Mesendoderm (in vitro differentiated cells): ENCODE results near the gene SLC35E1.
"Not testable (repeated sequence)": the region's sequence is repeated elsewhere in the genome, so short reads cannot be mapped to it uniquely, and the experiment has no call there.

ENCODE experiments used
- DNase-seq: peaks from one replicate; pipeline ENCODE4 v3.0.0; 2013
- H2AK5ac ChIP-seq: 2 replicates; pipeline ENCODE4 v1.6.1; 2013; ENCODE audit warnings: low read length, inconsistent platforms
- H2BK120ac ChIP-seq: 2 replicates; pipeline ENCODE4 v1.6.1; 2013; ENCODE audit warnings: low read depth, mild to moderate bottlenecking, low read length, moderate library complexity, mixed read lengths
- H2BK15ac ChIP-seq: replicated peaks from 2 replicates; pipeline ENCODE4 v1.6.1; 2013; ENCODE audit warnings: low read depth, mild to moderate bottlenecking, moderate library complexity
- H2BK5ac ChIP-seq: 2 replicates; pipeline ENCODE4 v1.6.1; 2013; ENCODE audit warnings: low read length, inconsistent platforms
- H3K18ac ChIP-seq: 2 replicates; pipeline ENCODE4 v1.6.1; 2013; ENCODE audit warnings: mild to moderate bottlenecking, low read length, mixed read lengths
- H3K23ac ChIP-seq: one replicate; pipeline ENCODE4 v1.6.1; 2013; ENCODE audit warnings: low read length
- H3K27ac ChIP-seq: 2 replicates; pipeline ENCODE4 v1.5.1; 2013; ENCODE audit warnings: low read depth, mild to moderate bottlenecking, inconsistent platforms, low read length, moderate library complexity
- H3K27me3 ChIP-seq: 2 replicates; pipeline ENCODE4 v1.6.1; 2013; ENCODE audit warnings: low read length, control low read depth, mild to moderate bottlenecking, inconsistent platforms; ENCODE audit not compliant: insufficient read depth, poor library complexity
- H3K36me3 ChIP-seq: 2 replicates; pipeline ENCODE4 v1.6.1; 2013; ENCODE audit warnings: low read length, inconsistent platforms; ENCODE audit not compliant: control insufficient read depth, insufficient read depth
- H3K4ac ChIP-seq: one replicate; pipeline ENCODE4 v1.6.1; 2013; ENCODE audit warnings: low read depth, mild to moderate bottlenecking, low read length, moderate library complexity
- H3K4me1 ChIP-seq: 2 replicates; pipeline ENCODE4 v1.6.1; 2013; ENCODE audit warnings: low read depth, low read length, inconsistent platforms; ENCODE audit not compliant: control insufficient read depth
- H3K4me2 ChIP-seq: 2 replicates; pipeline ENCODE4 v1.6.1; 2013; ENCODE audit warnings: low read length
- H3K4me3 ChIP-seq: 2 replicates; pipeline ENCODE4 v1.5.1; 2013; ENCODE audit warnings: mild to moderate bottlenecking, low read length
- H3K56ac ChIP-seq: one replicate; pipeline ENCODE4 v1.6.1; 2013; ENCODE audit warnings: low read length
- H3K79me1 ChIP-seq: 2 replicates; pipeline ENCODE4 v1.6.1; 2013; ENCODE audit warnings: low read length, inconsistent platforms
- H3K79me2 ChIP-seq: 2 replicates; pipeline ENCODE4 v1.6.1; 2013; ENCODE audit warnings: mild to moderate bottlenecking, low read length; ENCODE audit not compliant: control insufficient read depth, insufficient read depth
- H3K9ac ChIP-seq: 2 replicates; pipeline ENCODE4 v1.6.1; 2013; ENCODE audit warnings: low read length, inconsistent platforms
- H4K5ac ChIP-seq: one replicate; pipeline ENCODE4 v1.6.1; 2013; ENCODE audit warnings: low read length
- H4K8ac ChIP-seq: one replicate; pipeline ENCODE4 v1.6.1; 2013; ENCODE audit warnings: low read depth, mild to moderate bottlenecking, control low read depth, low read length, moderate library complexity
- WGBS: extraction: QIAGEN DNeasy Blood & Tissue Kit; methylation state at CpG from one replicate; pipeline ENCODE4 v1.1.7; 2013; ENCODE audit warnings: low lambda C conversion rate, missing lambda C conversion rate; ENCODE audit not compliant: insufficient coverage; ENCODE audit errors: extremely low coverage; 5-methylcytosine and 5-hydroxymethylcytosine counted together

SLC35E1 gene

DNA sequence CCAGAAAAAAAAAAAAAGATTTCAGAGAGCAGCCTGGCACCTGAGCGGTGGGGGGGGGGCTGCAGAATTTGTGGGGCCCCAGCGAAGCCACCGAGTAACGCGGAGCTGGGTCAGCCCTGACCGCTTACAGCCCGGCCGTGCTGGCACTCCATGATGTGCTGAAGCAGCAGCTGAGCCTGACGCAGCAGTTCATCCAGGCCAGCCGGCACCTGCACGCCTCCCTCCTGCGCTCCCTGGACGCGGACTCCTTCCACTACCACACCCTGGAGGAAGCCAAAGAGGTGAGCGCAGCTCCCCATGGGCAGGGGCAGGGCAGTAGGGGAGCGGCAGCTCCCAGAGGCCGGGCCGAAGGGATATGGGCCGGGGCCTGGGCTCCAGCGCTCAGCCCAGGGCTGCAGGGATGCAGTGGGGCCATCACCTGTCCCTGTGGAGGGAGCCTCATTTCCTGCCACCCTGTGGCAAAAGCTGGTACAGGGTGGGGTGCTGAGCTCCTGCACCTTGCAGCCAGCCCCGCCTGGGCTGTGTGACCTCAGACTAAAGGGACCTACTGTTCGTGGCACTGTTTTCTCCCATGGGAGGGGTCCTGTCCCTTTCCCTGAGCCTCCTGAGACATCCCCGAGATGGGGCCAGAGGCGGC lies 57.7 kb downstream of the SLC35E1 start:
- no peaks in the 10 kb centered on the region for H3K4me1 ChIP-seq
- DNase-seq: peak; percentile 20
- no peak overlapping the region for H4K8ac ChIP-seq
- no peak overlapping the region for H2BK15ac ChIP-seq
- no peak overlapping the region for H3K4me2 ChIP-seq
- no peak overlapping the region for H3K23ac ChIP-seq
- no peaks in the 10 kb centered on the region for H3K79me1 ChIP-seq
- H3K18ac ChIP-seq: no peak overlapping the region
- H3K9ac ChIP-seq: no peak overlapping the region
- H4K5ac ChIP-seq: no peak overlapping the region
- no peaks in the 10 kb centered on the region for H3K79me2 ChIP-seq
- H3K36me3 ChIP-seq: peaks cover 14% of the 10 kb centered on the region
- H3K27ac ChIP-seq: no peak overlapping the region
- H3K4ac ChIP-seq: no peak overlapping the region
- no peak overlapping the region for H3K4me3 ChIP-seq
- H2AK5ac ChIP-seq: no peak overlapping the region
- no CpG with 5 or more reads among the region's 24 CpGs for WGBS
- H2BK5ac ChIP-seq: no peak overlapping the region
- no peak overlapping the region for H2BK120ac ChIP-seq
- H3K56ac ChIP-seq: no peak overlapping the region
- no peaks in the 10 kb centered on the region for H3K27me3 ChIP-seq

DNA sequence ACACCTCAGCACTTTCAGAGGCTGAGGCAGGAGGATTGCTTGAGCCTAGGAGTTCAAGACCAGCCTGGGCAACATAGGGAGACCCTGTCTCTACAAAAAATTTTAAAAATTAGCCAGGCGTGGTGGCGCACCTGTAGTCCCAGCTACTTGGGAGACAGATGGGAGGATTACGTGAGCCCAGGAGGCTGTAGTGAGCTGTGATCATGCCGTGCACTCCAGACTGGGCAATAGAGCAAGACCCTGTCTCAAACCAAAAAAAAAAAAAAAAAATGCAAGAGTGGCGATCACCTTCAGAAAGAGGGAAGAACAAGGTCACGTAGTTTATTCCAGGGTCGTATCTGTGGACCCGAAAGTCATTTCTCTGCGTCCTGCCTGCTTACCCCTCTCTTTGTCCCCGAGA lies 59.6 kb downstream of the SLC35E1 start:
- not testable (repeated sequence) for H3K56ac ChIP-seq, H4K5ac ChIP-seq, H3K4me2 ChIP-seq, H3K79me1 ChIP-seq, H2AK5ac ChIP-seq, H3K27ac ChIP-seq, H3K9ac ChIP-seq, H2BK120ac ChIP-seq, H3K23ac ChIP-seq, H3K27me3 ChIP-seq, H3K18ac ChIP-seq, H2BK15ac ChIP-seq, H3K4me3 ChIP-seq, DNase-seq, H3K36me3 ChIP-seq, H3K4ac ChIP-seq, H3K4me1 ChIP-seq, H2BK5ac ChIP-seq, H4K8ac ChIP-seq, H3K79me2 ChIP-seq
- WGBS: no CpG with 5 or more reads among the region's 10 CpGs

DNA sequence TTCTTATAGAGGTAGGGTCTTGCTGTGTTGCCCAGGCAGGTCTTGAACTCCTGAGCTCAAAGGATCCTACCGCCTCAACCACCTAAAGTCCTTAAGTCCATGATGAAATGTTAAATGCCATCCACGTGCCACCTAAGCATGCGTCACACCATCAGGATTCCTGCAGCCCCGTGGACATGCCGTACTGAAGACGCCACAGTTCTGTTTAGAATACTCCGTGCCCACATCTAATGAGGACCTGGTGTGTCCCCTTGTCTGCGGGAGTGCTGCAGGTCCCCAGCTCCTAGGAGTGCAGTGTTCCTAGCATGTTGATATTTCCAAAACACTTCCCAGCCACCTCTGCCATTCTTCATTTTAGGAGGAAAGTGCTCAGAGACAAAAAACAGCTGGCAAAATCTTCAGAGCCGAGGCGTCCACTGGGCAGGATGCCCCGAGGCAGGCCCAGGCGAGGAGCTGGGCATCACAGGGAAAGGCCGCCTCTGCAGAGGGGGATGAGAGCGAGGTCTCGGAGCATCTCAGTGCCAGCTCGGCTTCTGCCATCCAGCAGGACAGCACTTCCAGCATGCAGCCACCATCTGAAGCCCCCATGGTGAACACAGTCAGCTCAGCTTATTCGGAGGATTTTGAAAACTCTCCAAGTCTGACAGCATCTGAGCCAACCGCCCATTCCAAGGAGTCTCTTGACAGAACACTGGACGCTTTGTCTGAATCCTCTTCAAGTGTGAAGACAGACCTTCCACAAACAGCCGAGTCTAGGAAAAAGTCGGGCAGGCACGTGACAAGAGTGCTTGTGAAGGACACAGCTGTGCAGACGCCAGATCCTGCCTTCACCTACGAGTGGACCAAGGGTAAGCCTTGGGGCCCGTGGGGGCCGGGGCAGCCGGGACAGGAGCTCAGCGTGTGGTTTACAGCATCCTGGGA lies 62.8 kb downstream of the SLC35E1 start:
- no CpG with 5 or more reads among the region's 28 CpGs for WGBS
- Histone ChIP-seq H2BK15ac (no peak overlapping the region), H3K36me3 (no peaks in the 10 kb centered on the region)

DNA sequence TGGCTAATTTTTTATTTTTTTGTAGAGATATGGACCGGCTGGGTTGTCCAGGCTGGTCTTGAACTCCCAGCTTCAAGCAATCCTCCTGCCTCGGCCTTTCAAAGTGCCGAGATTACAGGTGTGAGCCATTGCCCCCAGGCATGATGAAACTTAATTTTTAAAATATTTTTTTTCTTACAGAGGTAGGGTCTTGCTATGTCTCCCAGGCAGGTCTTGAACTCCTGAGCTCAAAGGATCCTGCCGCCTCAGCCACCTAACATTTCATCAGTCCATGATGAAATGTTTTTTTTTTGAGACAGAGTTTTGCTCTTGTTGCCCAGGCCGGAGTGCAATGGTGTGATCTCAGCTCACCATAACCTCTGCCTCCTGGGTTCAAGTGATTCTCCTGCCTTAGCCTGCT lies 63.7 kb downstream of the SLC35E1 start:
- Histone ChIP-seq H2BK120ac (no peak overlapping the region), H3K27me3 (no peaks in the 10 kb centered on the region), H3K36me3 (no peaks in the 10 kb centered on the region), H3K4me3 (no peak overlapping the region), H3K56ac (no peak overlapping the region), H3K4ac (no peak overlapping the region), H3K79me2 (no peaks in the 10 kb centered on the region), H3K18ac (no peak overlapping the region), H2BK15ac (no peak overlapping the region), H2AK5ac (no peak overlapping the region), H3K4me1 (no peaks in the 10 kb centered on the region), H4K8ac (no peak overlapping the region), H3K23ac (no peak overlapping the region), H3K9ac (no peak overlapping the region), H2BK5ac (no peak overlapping the region), H4K5ac (no peak overlapping the region), H3K4me2 (no peak overlapping the region), H3K27ac (no peak overlapping the region), H3K79me1 (no peaks in the 10 kb centered on the region)
- DNase-seq: no peak
- no CpG with 5 or more reads among the region's 5 CpGs for WGBS

More for the DNA sequence above, 62.8 kb downstream of the SLC35E1 start:
- no peak overlapping the region for H3K18ac ChIP-seq
- no peak overlapping the region for H2BK120ac ChIP-seq
- H3K4me2 ChIP-seq: no peak overlapping the region
- no peak overlapping the region for H4K5ac ChIP-seq
- no peak overlapping the region for H3K4ac ChIP-seq
- no peaks in the 10 kb centered on the region for H3K79me1 ChIP-seq
- H3K4me1 ChIP-seq: no peaks in the 10 kb centered on the region
- H3K27me3 ChIP-seq: no peaks in the 10 kb centered on the region
- H3K4me3 ChIP-seq: no peak overlapping the region
- no peak overlapping the region for H3K56ac ChIP-seq
- no peaks in the 10 kb centered on the region for H3K79me2 ChIP-seq
- no peak for DNase-seq
- no peak overlapping the region for H4K8ac ChIP-seq
- H2BK5ac ChIP-seq: no peak overlapping the region
- no peak overlapping the region for H3K23ac ChIP-seq
- H3K9ac ChIP-seq: no peak overlapping the region
- H3K27ac ChIP-seq: no peak overlapping the region
- H2AK5ac ChIP-seq: no peak overlapping the region

DNA sequence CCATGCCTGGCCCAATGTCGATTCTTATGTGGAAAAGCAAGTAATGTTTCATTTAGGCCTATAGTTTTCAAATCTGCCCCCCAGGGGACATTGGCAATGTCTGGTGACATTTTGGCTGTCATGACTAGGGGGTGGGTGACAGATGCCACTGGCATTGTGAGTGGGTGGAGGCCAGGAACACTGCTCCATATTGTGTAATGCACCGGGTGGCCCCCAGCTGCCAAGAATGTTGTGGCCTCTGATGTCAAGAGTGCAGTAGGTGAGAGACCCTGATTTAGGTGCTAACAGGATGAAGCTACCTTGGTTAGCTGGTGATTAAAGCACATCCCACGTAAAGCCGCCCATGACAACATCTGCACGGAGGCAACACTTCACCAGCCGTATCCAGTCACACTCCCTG lies 65.3 kb downstream of the SLC35E1 start:
- H3K4me2 ChIP-seq: no peak overlapping the region
- no peaks in the 10 kb centered on the region for H3K36me3 ChIP-seq
- H4K8ac ChIP-seq: no peak overlapping the region
- H3K4ac ChIP-seq: no peak overlapping the region
- H2BK15ac ChIP-seq: no peak overlapping the region
- no peak overlapping the region for H4K5ac ChIP-seq
- H3K79me1 ChIP-seq: no peaks in the 10 kb centered on the region
- H3K4me1 ChIP-seq: no peaks in the 10 kb centered on the region
- H2BK5ac ChIP-seq: no peak overlapping the region
- H2BK120ac ChIP-seq: no peak overlapping the region
- DNase-seq: no peak
- no peaks in the 10 kb centered on the region for H3K79me2 ChIP-seq
- H3K27me3 ChIP-seq: no peaks in the 10 kb centered on the region
- no peak overlapping the region for H3K23ac ChIP-seq
- no peak overlapping the region for H3K4me3 ChIP-seq
- no peak overlapping the region for H3K27ac ChIP-seq
- H3K56ac ChIP-seq: no peak overlapping the region
- H3K18ac ChIP-seq: no peak overlapping the region
- no CpG with 5 or more reads among the region's 6 CpGs for WGBS
- no peak overlapping the region for H2AK5ac ChIP-seq
- H3K9ac ChIP-seq: no peak overlapping the region
